HEK293 (cell line): ENCODE measurements around the gene UGT1A1.

Experiments
- CTCF ChIA-PET: fragments of 350-600 bp; formaldehyde crosslinking; extraction: SDS; loops from one replicate; lab custom pipeline; 2021; ENCODE audit warnings: antibody characterized with exemption; lab: Yijun Ruan, JAX
- POLR2A ChIA-PET: fragments of 300-600 bp; formaldehyde crosslinking; extraction: SDS; loops from one replicate; lab custom pipeline; 2020; ENCODE audit warnings: antibody characterized with exemption, inconsistent platforms; lab: Yijun Ruan, JAX
- H3K27ac ChIP-seq: fragments of 200-500 bp; sonication (Bioruptor generic); 2 replicates; pipeline ENCODE4 v1.5.1; 2014; ENCODE audit warnings: low read depth, low read length, control low read depth, inconsistent platforms; ENCODE audit errors: extremely low read depth
- H3K36me3 ChIP-seq, 2 experiments: fragments of 200-500 bp in 1 of 2; sonication (Bioruptor generic) in 1 of 2; 1 replicate in 1 of 2; 2 replicates in 1 of 2; pipeline ENCODE4 v1.5.1; 2014 to 2017; ENCODE audit warnings: inconsistent platforms in 2 of 2, low read length in 2 of 2; ENCODE audit not compliant: control insufficient read depth in 2 of 2, insufficient read depth in 1 of 2
- H3K4me1 ChIP-seq: fragments of 200-500 bp; sonication (Bioruptor generic); 2 replicates; pipeline ENCODE4 v1.5.1; 2014; ENCODE audit warnings: mild to moderate bottlenecking, low read length, inconsistent platforms; ENCODE audit not compliant: control insufficient read depth, insufficient read depth
- H3K4me3 ChIP-seq: 2 replicates; pipeline ENCODE4 v1.5.1; 2011; ENCODE audit warnings: low read depth, mild to moderate bottlenecking, control low read depth, low read length, moderate library complexity
- H3K9me3 ChIP-seq: fragments of 200-500 bp; sonication (Bioruptor generic); 2 replicates; pipeline ENCODE4 v1.5.1; 2014; ENCODE audit warnings: low read depth, low read length, inconsistent platforms; ENCODE audit not compliant: control insufficient read depth, insufficient read depth
- AEBP2 ChIP-seq: fragments of 450-650 bp; formaldehyde crosslinking; IDR thresholded peaks from 2 replicates; pipeline ENCODE4 v1.5.1; 2016; ENCODE audit warnings: missing biosample characterization, missing genetic modification characterization, borderline replicate concordance
- BCL11B ChIP-seq: fragments of 450-650 bp; formaldehyde crosslinking; IDR thresholded peaks from 2 replicates; pipeline ENCODE4 v1.5.1; 2016; ENCODE audit warnings: low read depth, missing biosample characterization, missing genetic modification characterization
- GLIS1 ChIP-seq: fragments of 450-650 bp; formaldehyde crosslinking; IDR thresholded peaks from 2 replicates; pipeline ENCODE4 v1.5.1; 2016; ENCODE audit warnings: missing biosample characterization, missing genetic modification characterization
- RBAK ChIP-seq: fragments of 450-650 bp; formaldehyde crosslinking; IDR thresholded peaks from 2 replicates; pipeline ENCODE4 v1.5.1; 2016; ENCODE audit warnings: missing biosample characterization, missing genetic modification characterization
- SP3 ChIP-seq: fragments of 450-650 bp; formaldehyde crosslinking; IDR thresholded peaks from 2 replicates; pipeline ENCODE4 v1.5.1; 2016; ENCODE audit warnings: missing biosample characterization, missing genetic modification characterization
- ZBTB44 ChIP-seq: fragments of 450-650 bp; IDR thresholded peaks from 2 replicates; pipeline ENCODE4 v1.5.1; 2018; ENCODE audit warnings: missing biosample characterization, mild to moderate bottlenecking, missing genetic modification characterization
- ZIC2 ChIP-seq: fragments of 450-650 bp; formaldehyde crosslinking; IDR thresholded peaks from 2 replicates; pipeline ENCODE4 v1.5.1; 2016; ENCODE audit warnings: missing biosample characterization, missing genetic modification characterization
- ZNF112 ChIP-seq: fragments of 450-650 bp; formaldehyde crosslinking; IDR thresholded peaks from 2 replicates; pipeline ENCODE4 v1.5.0; 2017; ENCODE audit warnings: missing biosample characterization, missing genetic modification characterization
- ZNF138 ChIP-seq: fragments of 450-650 bp; formaldehyde crosslinking; IDR thresholded peaks from 2 replicates; pipeline ENCODE4 v1.5.1; 2016; ENCODE audit warnings: missing biosample characterization, missing genetic modification characterization, borderline replicate concordance
- ZNF292 ChIP-seq: fragments of 450-650 bp; formaldehyde crosslinking; IDR thresholded peaks from 2 replicates; pipeline ENCODE4 v1.5.1; 2016; ENCODE audit warnings: low read depth, missing biosample characterization, missing genetic modification characterization, borderline replicate concordance
- ZNF354C ChIP-seq: fragments of 450-650 bp; formaldehyde crosslinking; IDR thresholded peaks from 2 replicates; pipeline ENCODE4 v1.5.1; 2016; ENCODE audit warnings: missing biosample characterization, missing genetic modification characterization, low read depth, borderline replicate concordance
- ZNF544 ChIP-seq: fragments of 450-650 bp; formaldehyde crosslinking; IDR thresholded peaks from 2 replicates; pipeline ENCODE4 v1.5.0; 2017; ENCODE audit warnings: missing biosample characterization, missing genetic modification characterization
- ZNF558 ChIP-seq: fragments of 450-650 bp; formaldehyde crosslinking; IDR thresholded peaks from 2 replicates; pipeline ENCODE4 v1.5.1; 2016; ENCODE audit warnings: missing biosample characterization, missing genetic modification characterization
- ZNF596 ChIP-seq: fragments of 450-650 bp; IDR thresholded peaks from 2 replicates; pipeline ENCODE4 v1.5.0; 2018; ENCODE audit warnings: missing biosample characterization, mild to moderate bottlenecking, missing genetic modification characterization, moderate library complexity
- ZNF701 ChIP-seq: fragments of 450-650 bp; formaldehyde crosslinking; IDR thresholded peaks from 2 replicates; pipeline ENCODE4 v1.5.1; 2016; ENCODE audit warnings: missing biosample characterization, missing genetic modification characterization
- ZNF76 ChIP-seq: fragments of 450-650 bp; formaldehyde crosslinking; IDR thresholded peaks from 2 replicates; pipeline ENCODE4; 2016; ENCODE audit warnings: low read depth, missing biosample characterization, missing genetic modification characterization, borderline replicate concordance
- ZNF837 ChIP-seq: fragments of 450-650 bp; formaldehyde crosslinking; IDR thresholded peaks from 2 replicates; pipeline ENCODE4 v1.5.1; 2016; ENCODE audit warnings: missing biosample characterization, missing genetic modification characterization
- TF ChIP-seq, protein P1 (sequence below): fragments of 450-650 bp; formaldehyde crosslinking; IDR thresholded peaks from 2 replicates; pipeline ENCODE4 v1.5.1; 2016; ENCODE audit warnings: missing biosample characterization, missing genetic modification characterization
- TF ChIP-seq, protein P2 (sequence below): fragments of 450-650 bp; formaldehyde crosslinking; IDR thresholded peaks from 2 replicates; pipeline ENCODE4 v1.5.1; 2016; ENCODE audit warnings: missing biosample characterization, missing genetic modification characterization

Gene UGT1A1

DNA sequence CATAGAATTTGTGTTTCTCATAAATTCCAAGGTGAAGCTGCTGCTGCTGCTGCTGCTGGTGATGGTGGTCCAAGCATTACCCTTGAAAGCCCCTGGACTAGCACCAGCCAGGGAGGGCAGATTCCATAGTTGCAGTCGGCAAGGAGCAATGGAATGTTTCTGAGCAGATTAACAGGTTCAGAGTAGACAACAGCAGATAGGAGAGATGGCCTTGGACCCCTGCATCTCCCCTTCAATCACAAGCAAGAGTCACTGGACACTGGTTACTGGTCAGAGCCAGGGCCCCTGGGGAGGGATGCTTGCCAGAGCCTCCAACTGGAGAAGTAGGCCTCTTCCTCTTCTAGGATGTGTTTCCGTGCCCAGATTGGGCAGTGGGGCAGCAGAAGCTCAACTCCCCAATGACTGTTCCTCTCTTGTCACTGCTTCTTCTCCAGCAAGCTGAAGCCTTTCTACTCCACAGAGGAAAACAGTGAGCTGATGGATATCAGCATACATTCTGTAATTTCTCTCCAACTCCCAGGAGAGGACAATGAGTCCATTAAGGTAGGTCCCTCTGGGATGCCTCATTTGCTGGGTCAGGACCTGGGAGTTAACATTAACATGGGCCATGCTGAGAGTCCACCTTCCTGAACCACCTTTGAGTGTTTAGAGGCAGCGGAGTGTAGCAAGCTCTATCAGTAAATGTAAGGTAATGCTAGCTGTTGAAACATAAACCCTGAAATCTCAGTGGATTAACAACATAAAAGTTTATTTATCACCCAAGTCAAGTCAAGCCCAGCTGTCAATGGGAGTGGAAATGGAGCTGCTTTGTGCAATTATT lies 53.4 kb downstream of the UGT1A1 start (continued):
- TF ChIP-seq ZNF701 (tag by site-specific recombination) (no peak), ZNF354C (tag by site-specific recombination) (no peak), ZNF292 (tag by site-specific recombination) (no peak), ZNF837 (tag by site-specific recombination) (no peak)
- TF ChIP-seq, all 188 proteins: peak for 0

GRCh38 chr2:233814056-233814835 lies 54.2 kb downstream of the UGT1A1 start:
- Histone ChIP-seq H3K4me3 (no peak overlapping the region), H3K27ac (no peak overlapping the region), H3K36me3 (no peaks in the 10 kb centered on the region), H3K4me1 (peaks cover 5% of the 10 kb centered on the region; the same call in 1 of the 2 replicates), H3K9me3 (no peaks in the 10 kb centered on the region)
- POLR2A ChIA-PET = no interaction called here
- CTCF ChIA-PET = no interaction called here
- TF ChIP-seq GLIS1 (tag by site-specific recombination) (no peak), ZNF76 (no peak), ZBTB44 (tag by site-specific recombination) (no peak), ZNF112 (no peak), BCL11B (tag by site-specific recombination) (no peak), AEBP2 (tag by site-specific recombination) (no peak)

- Histone ChIP-seq H3K9me3 (no peaks in the 10 kb centered on the region), H3K36me3 (no peaks in the 10 kb centered on the region), H3K4me3 (no peak overlapping the region), H3K27ac (no peak overlapping the region), H3K4me1 (peaks cover 5% of the 10 kb centered on the region; the same call in 1 of the 2 replicates)
- TF ChIP-seq ZNF544 = no peak
- TF ChIP-seq SP3 = no peak
- no peak for TF ChIP-seq ZNF596 (tag by site-specific recombination)
- TF ChIP-seq, protein P1, sequence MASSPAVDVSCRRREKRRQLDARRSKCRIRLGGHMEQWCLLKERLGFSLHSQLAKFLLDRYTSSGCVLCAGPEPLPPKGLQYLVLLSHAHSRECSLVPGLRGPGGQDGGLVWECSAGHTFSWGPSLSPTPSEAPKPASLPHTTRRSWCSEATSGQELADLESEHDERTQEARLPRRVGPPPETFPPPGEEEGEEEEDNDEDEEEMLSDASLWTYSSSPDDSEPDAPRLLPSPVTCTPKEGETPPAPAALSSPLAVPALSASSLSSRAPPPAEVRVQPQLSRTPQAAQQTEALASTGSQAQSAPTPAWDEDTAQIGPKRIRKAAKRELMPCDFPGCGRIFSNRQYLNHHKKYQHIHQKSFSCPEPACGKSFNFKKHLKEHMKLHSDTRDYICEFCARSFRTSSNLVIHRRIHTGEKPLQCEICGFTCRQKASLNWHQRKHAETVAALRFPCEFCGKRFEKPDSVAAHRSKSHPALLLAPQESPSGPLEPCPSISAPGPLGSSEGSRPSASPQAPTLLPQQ (tag by site-specific recombination) = no peak
- TF ChIP-seq ZNF138 = no peak
- TF ChIP-seq, protein P2, sequence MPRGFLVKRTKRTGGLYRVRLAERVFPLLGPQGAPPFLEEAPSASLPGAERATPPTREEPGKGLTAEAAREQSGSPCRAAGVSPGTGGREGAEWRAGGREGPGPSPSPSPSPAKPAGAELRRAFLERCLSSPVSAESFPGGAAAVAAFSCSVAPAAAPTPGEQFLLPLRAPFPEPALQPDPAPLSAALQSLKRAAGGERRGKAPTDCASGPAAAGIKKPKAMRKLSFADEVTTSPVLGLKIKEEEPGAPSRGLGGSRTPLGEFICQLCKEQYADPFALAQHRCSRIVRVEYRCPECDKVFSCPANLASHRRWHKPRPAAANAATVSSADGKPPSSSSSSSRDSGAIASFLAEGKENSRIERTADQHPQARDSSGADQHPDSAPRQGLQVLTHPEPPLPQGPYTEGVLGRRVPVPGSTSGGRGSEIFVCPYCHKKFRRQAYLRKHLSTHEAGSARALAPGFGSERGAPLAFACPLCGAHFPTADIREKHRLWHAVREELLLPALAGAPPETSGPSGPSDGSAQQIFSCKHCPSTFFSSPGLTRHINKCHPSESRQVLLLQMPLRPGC (tag by site-specific recombination) = no peak
- no peak for TF ChIP-seq RBAK (tag by site-specific recombination)
- no peak for TF ChIP-seq ZIC2 (tag by site-specific recombination)
- no peak for TF ChIP-seq ZNF558 (tag by site-specific recombination)
- POLR2A ChIA-PET = no interaction called here
- CTCF ChIA-PET = no interaction called here
Measured at GRCh38 chr2:233815861-233816260, 55.8 kb downstream of the UGT1A1 start.
